Measurements from ENCODE around the gene IGF2. TPM values are rescaled to one million over a fixed set of nuclear protein-coding genes. Genes with fewer than 3 reads are reported as not detected.
"Not testable (repeated sequence)": the region's sequence is repeated elsewhere in the genome, so short reads cannot be mapped to it uniquely, and the experiment has no call there.

Gene IGF2
- total RNA-seq, 1 donor from 2014 or later, result 711 TPM

- Histone ChIP-seq H3K36me3 (ENCODE audit: control insufficient read depth in 3 of 3, insufficient read depth in 3 of 3, low read length in 3 of 3) (no peaks in the 10 kb centered on the region), H3K27me3 (ENCODE audit: control insufficient read depth in 3 of 3, insufficient read depth in 3 of 3, low read length in 3 of 3) (peaks cover 14 to 64% (median 51%) of the 10 kb centered on the region in 3 donors)
Measured at GRCh38 chr11:2179516-2179915, 40.3 kb upstream of the IGF2 start.

GRCh38 chr11:2178906-2179494 lies 39.8 kb upstream of the IGF2 start:
- no peak overlapping the region for H3K9ac ChIP-seq (ENCODE audit: low read depth in 1 of 3, low read length in 3 of 3)
- H3K27me3 ChIP-seq (ENCODE audit: control insufficient read depth in 3 of 3, insufficient read depth in 3 of 3, low read length in 3 of 3), result peaks cover 13 to 61% (median 46%) of the 10 kb centered on the region in 3 donors
- H3K9me3 ChIP-seq (ENCODE audit: control insufficient read depth in 3 of 3, low read length in 3 of 3), result no peaks in the 10 kb centered on the region

More at GRCh38 chr11:2179516-2179915, 40.3 kb upstream of the IGF2 start:
- Histone ChIP-seq H3K9ac (ENCODE audit: low read depth in 1 of 3, low read length in 3 of 3) (no peak overlapping the region), H3K9me3 (ENCODE audit: control insufficient read depth in 3 of 3, low read length in 3 of 3) (no peaks in the 10 kb centered on the region), H3K4me3 (ENCODE audit: low read length in 3 of 3) (no peak overlapping the region), H3K27ac (ENCODE audit: low read depth, low read length) (no peak overlapping the region), H3K4me1 (ENCODE audit: control insufficient read depth in 3 of 3, insufficient read depth in 3 of 3, low read length in 3 of 3) (no peaks in the 10 kb centered on the region)

GRCh38 chr11:2178055-2178773 lies 39.0 kb upstream of the IGF2 start:
- not testable (repeated sequence) for H3K36me3 ChIP-seq (ENCODE audit: control insufficient read depth in 3 of 3, insufficient read depth in 3 of 3, low read length in 3 of 3); H3K9me3 ChIP-seq (ENCODE audit: control insufficient read depth in 3 of 3, low read length in 3 of 3); H3K9ac ChIP-seq (ENCODE audit: low read depth in 1 of 3, low read length in 3 of 3); H3K27ac ChIP-seq (ENCODE audit: low read depth, low read length); H3K4me1 ChIP-seq (ENCODE audit: control insufficient read depth in 3 of 3, insufficient read depth in 3 of 3, low read length in 3 of 3); H3K4me3 ChIP-seq (ENCODE audit: low read length in 3 of 3)
- peaks cover 13 to 60% (median 47%) of the 10 kb centered on the region in 3 donors for H3K27me3 ChIP-seq (ENCODE audit: control insufficient read depth in 3 of 3, insufficient read depth in 3 of 3, low read length in 3 of 3)

More at GRCh38 chr11:2178906-2179494, 39.8 kb upstream of the IGF2 start:
- Histone ChIP-seq H3K27ac (ENCODE audit: low read depth, low read length) (no peak overlapping the region), H3K4me1 (ENCODE audit: control insufficient read depth in 3 of 3, insufficient read depth in 3 of 3, low read length in 3 of 3) (no peaks in the 10 kb centered on the region), H3K4me3 (ENCODE audit: low read length in 3 of 3) (no peak overlapping the region), H3K36me3 (ENCODE audit: control insufficient read depth in 3 of 3, insufficient read depth in 3 of 3, low read length in 3 of 3) (no peaks in the 10 kb centered on the region)

GRCh38 chr11:2177076-2177475 lies 37.9 kb upstream of the IGF2 start:
- H3K4me3 ChIP-seq (ENCODE audit: low read length in 3 of 3), result no peak overlapping the region
- H3K36me3 ChIP-seq (ENCODE audit: control insufficient read depth in 3 of 3, insufficient read depth in 3 of 3, low read length in 3 of 3), result no peaks in the 10 kb centered on the region
- H3K9me3 ChIP-seq (ENCODE audit: control insufficient read depth in 3 of 3, low read length in 3 of 3), result no peaks in the 10 kb centered on the region
- peaks cover 11 to 52% (median 42%) of the 10 kb centered on the region in 3 donors for H3K27me3 ChIP-seq (ENCODE audit: control insufficient read depth in 3 of 3, insufficient read depth in 3 of 3, low read length in 3 of 3)
- no peak overlapping the region for H3K27ac ChIP-seq (ENCODE audit: low read depth, low read length)
- no peaks in the 10 kb centered on the region for H3K4me1 ChIP-seq (ENCODE audit: control insufficient read depth in 3 of 3, insufficient read depth in 3 of 3, low read length in 3 of 3)
- H3K9ac ChIP-seq (ENCODE audit: low read depth in 1 of 3, low read length in 3 of 3), result no peak overlapping the region

GRCh38 chr11:2176389-2176900 lies 37.3 kb upstream of the IGF2 start:
- H3K27ac ChIP-seq (ENCODE audit: low read depth, low read length), result no peak overlapping the region
- no peaks in the 10 kb centered on the region for H3K4me1 ChIP-seq (ENCODE audit: control insufficient read depth in 3 of 3, insufficient read depth in 3 of 3, low read length in 3 of 3)
- H3K9me3 ChIP-seq (ENCODE audit: control insufficient read depth in 3 of 3, low read length in 3 of 3), result no peaks in the 10 kb centered on the region
- no peaks in the 10 kb centered on the region for H3K36me3 ChIP-seq (ENCODE audit: control insufficient read depth in 3 of 3, insufficient read depth in 3 of 3, low read length in 3 of 3)
- no peak overlapping the region for H3K4me3 ChIP-seq (ENCODE audit: low read length in 3 of 3)
- peaks cover 11 to 45% (median 35%) of the 10 kb centered on the region in 3 donors for H3K27me3 ChIP-seq (ENCODE audit: control insufficient read depth in 3 of 3, insufficient read depth in 3 of 3, low read length in 3 of 3)
- H3K9ac ChIP-seq (ENCODE audit: low read depth in 1 of 3, low read length in 3 of 3), result no peak overlapping the region

GRCh38 chr11:2175659-2176058 lies 36.5 kb upstream of the IGF2 start:
- no peaks in the 10 kb centered on the region for H3K36me3 ChIP-seq (ENCODE audit: control insufficient read depth in 3 of 3, insufficient read depth in 3 of 3, low read length in 3 of 3)
- H3K4me1 ChIP-seq (ENCODE audit: control insufficient read depth in 3 of 3, insufficient read depth in 3 of 3, low read length in 3 of 3), result no peaks in the 10 kb centered on the region
- H3K9ac ChIP-seq (ENCODE audit: low read depth in 1 of 3, low read length in 3 of 3), result no peak overlapping the region
- H3K27ac ChIP-seq (ENCODE audit: low read depth, low read length), result no peak overlapping the region
- no peak overlapping the region for H3K4me3 ChIP-seq (ENCODE audit: low read length in 3 of 3)
- peaks cover 11 to 40% (median 37%) of the 10 kb centered on the region in 3 donors for H3K27me3 ChIP-seq (ENCODE audit: control insufficient read depth in 3 of 3, insufficient read depth in 3 of 3, low read length in 3 of 3)
- H3K9me3 ChIP-seq (ENCODE audit: control insufficient read depth in 3 of 3, low read length in 3 of 3), result no peaks in the 10 kb centered on the region

- Histone ChIP-seq H3K4me1 (ENCODE audit: control insufficient read depth in 3 of 3, insufficient read depth in 3 of 3, low read length in 3 of 3) (no peaks in the 10 kb centered on the region), H3K36me3 (ENCODE audit: control insufficient read depth in 3 of 3, insufficient read depth in 3 of 3, low read length in 3 of 3) (no peaks in the 10 kb centered on the region), H3K27me3 (ENCODE audit: control insufficient read depth in 3 of 3, insufficient read depth in 3 of 3, low read length in 3 of 3) (peaks cover 11 to 40% (median 39%) of the 10 kb centered on the region in 3 donors), H3K9ac (ENCODE audit: low read depth in 1 of 3, low read length in 3 of 3) (no peak overlapping the region), H3K9me3 (ENCODE audit: control insufficient read depth in 3 of 3, low read length in 3 of 3) (no peaks in the 10 kb centered on the region), H3K27ac (ENCODE audit: low read depth, low read length) (no peak overlapping the region), H3K4me3 (ENCODE audit: low read length in 3 of 3) (no peak overlapping the region)
Measured at GRCh38 chr11:2174361-2174760, 35.2 kb upstream of the IGF2 start.

GRCh38 chr11:2173761-2174160 lies 34.6 kb upstream of the IGF2 start:
- no peaks in the 10 kb centered on the region for H3K36me3 ChIP-seq (ENCODE audit: control insufficient read depth in 3 of 3, insufficient read depth in 3 of 3, low read length in 3 of 3)
- no peak overlapping the region for H3K9ac ChIP-seq (ENCODE audit: low read depth in 1 of 3, low read length in 3 of 3)
- no peak overlapping the region for H3K27ac ChIP-seq (ENCODE audit: low read depth, low read length)
- H3K4me3 ChIP-seq (ENCODE audit: low read length in 3 of 3), result no peak overlapping the region
- peaks cover 11 to 39% (median 39%) of the 10 kb centered on the region in 3 donors for H3K27me3 ChIP-seq (ENCODE audit: control insufficient read depth in 3 of 3, insufficient read depth in 3 of 3, low read length in 3 of 3)
- no peaks in the 10 kb centered on the region for H3K9me3 ChIP-seq (ENCODE audit: control insufficient read depth in 3 of 3, low read length in 3 of 3)
- H3K4me1 ChIP-seq (ENCODE audit: control insufficient read depth in 3 of 3, insufficient read depth in 3 of 3, low read length in 3 of 3), result no peaks in the 10 kb centered on the region

- peaks cover 11 to 39% (median 38%) of the 10 kb centered on the region in 3 donors for H3K27me3 ChIP-seq (ENCODE audit: control insufficient read depth in 3 of 3, insufficient read depth in 3 of 3, low read length in 3 of 3)
- H3K27ac ChIP-seq (ENCODE audit: low read depth, low read length), result no peak overlapping the region
- no peak overlapping the region for H3K9ac ChIP-seq (ENCODE audit: low read depth in 1 of 3, low read length in 3 of 3)
- no peak overlapping the region for H3K4me3 ChIP-seq (ENCODE audit: low read length in 3 of 3)
- no peaks in the 10 kb centered on the region for H3K36me3 ChIP-seq (ENCODE audit: control insufficient read depth in 3 of 3, insufficient read depth in 3 of 3, low read length in 3 of 3)
- H3K4me1 ChIP-seq (ENCODE audit: control insufficient read depth in 3 of 3, insufficient read depth in 3 of 3, low read length in 3 of 3), result no peaks in the 10 kb centered on the region
- no peaks in the 10 kb centered on the region for H3K9me3 ChIP-seq (ENCODE audit: control insufficient read depth in 3 of 3, low read length in 3 of 3)
Measured at GRCh38 chr11:2173150-2173693, 34.0 kb upstream of the IGF2 start.

GRCh38 chr11:2172676-2173075 lies 33.5 kb upstream of the IGF2 start:
- no peak overlapping the region for H3K4me3 ChIP-seq (ENCODE audit: low read length in 3 of 3)
- H3K27me3 ChIP-seq (ENCODE audit: control insufficient read depth in 3 of 3, insufficient read depth in 3 of 3, low read length in 3 of 3), result peaks cover 16 to 40% (median 39%) of the 10 kb centered on the region in 3 donors
- H3K36me3 ChIP-seq (ENCODE audit: control insufficient read depth in 3 of 3, insufficient read depth in 3 of 3, low read length in 3 of 3), result no peaks in the 10 kb centered on the region
- H3K27ac ChIP-seq (ENCODE audit: low read depth, low read length), result no peak overlapping the region
- no peaks in the 10 kb centered on the region for H3K9me3 ChIP-seq (ENCODE audit: control insufficient read depth in 3 of 3, low read length in 3 of 3)
- no peaks in the 10 kb centered on the region for H3K4me1 ChIP-seq (ENCODE audit: control insufficient read depth in 3 of 3, insufficient read depth in 3 of 3, low read length in 3 of 3)
- H3K9ac ChIP-seq (ENCODE audit: low read depth in 1 of 3, low read length in 3 of 3), result no peak overlapping the region
